Stimulated activated naive CD4-positive, alpha-beta T cell (primary cell): ENCODE results near the gene LRFN2.

Source experiments
- DNase-seq, 6 experiments: peaks; one replicate each; lab custom pipeline; 2025; lab: John Stamatoyannopoulos, UW

The LRFN2 gene

GRCh38 chr6:40377173-40377806, 209.9 kb downstream of the LRFN2 start:
- no peak for DNase-seq

DNA sequence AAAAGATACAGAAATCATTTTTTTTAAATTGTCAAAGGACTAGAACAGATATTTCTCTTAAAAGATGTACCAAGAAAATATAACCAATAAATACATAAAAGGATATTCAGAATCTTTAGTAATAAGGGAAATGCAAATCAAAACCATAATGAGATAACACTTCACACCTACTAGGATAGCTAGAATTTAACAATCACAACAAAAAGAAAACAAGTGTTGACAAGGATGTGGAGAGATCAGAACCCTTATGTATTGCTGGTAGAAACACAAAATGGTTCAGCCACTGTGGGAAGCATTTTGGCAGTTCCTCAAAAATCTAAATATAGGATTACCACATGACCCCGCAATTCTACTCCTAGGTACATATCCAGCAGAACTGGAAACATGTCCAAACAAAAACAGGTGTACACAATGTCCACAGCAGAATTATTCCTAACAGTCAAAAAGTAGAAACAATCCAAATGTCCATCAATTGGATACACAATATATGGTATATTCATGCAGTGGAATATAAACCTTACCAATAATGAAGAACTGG, 211.0 kb downstream of the LRFN2 start:
- DNase-seq = no peak

DNA sequence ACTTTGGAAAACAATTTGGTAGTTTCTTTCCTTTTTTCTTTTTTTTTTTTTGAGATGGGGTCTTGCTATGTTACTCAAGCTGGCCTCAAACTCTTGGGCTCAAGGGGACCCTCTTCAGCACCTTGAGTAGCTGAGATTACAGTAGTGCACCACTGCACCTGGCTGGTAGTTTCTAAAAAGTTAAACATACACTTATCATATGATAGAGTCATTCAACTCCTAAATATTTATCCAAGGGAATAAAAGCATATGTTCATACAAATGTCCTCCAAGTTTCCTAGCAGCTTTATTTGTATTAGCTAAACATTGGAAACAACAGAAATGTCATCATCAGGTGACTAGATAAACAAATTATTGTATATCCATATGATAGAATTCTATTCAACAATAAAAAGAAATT, 213.9 kb downstream of the LRFN2 start:
- no peak for DNase-seq

DNA sequence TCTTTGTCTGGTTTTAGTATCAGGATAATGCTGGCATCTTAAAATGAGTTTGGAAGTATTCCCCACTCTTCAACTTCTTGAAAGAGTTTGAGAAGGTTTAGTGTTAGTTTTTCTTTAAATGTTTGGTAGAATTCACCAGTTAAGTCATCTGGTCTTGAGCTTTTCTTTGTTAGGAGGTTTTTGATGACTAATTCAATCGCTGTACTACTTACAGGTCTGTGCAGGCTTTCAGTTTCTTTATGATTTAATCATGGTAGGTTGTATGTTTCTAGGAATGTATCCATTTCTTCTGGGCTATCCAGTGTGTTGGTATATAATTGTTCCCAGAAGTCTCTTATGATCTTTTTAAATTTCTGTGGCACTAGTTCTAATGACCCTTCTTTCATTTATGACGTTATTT, 215.5 kb downstream of the LRFN2 start:
- no peak for DNase-seq

- DNase-seq = no peak
Measured at GRCh38 chr6:40371095-40371494, 216.1 kb downstream of the LRFN2 start.

DNA sequence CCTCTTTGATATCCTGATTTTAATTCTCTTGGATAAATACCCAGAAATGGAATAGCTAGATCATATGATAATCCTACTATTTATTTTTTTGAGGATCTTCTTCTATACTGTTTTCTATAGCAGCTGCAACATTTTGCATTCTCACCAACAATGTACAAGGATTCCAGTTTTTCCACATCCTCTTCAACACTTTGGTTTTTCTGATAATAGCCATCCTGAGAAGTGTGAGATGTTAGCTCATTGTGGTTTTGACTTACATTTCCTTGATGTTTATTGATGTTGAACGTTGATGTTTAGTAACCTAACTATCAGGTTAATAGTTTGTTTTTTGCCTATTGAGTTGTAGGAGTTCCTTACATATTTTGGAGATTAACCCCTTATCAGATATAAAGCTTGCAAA, 217.3 kb downstream of the LRFN2 start:
- no peak for DNase-seq

- no peak for DNase-seq
Measured at GRCh38 chr6:40369042-40369441, 218.1 kb downstream of the LRFN2 start.

- DNase-seq = no peak
Measured at GRCh38 chr6:40362859-40363258, 224.3 kb downstream of the LRFN2 start.

DNA sequence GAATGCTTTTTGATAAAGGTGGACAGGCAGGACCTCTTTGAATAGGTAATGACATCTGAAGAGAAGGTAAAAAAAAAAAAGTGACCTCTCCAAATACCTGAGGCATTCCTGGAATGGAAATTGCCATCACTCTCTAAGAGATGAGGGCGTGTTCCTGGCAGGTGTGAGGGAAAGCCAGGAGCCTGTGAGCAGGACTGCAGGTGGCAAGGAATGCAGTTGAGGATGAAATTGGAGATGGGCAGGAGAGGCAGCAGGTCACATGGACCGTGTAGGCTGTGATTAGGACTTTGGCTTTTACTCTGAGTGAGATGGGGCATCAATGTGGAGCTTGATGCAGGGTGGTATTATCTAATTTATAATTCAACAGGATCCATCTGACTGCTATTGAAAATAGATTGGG, 227.4 kb downstream of the LRFN2 start:
- no peak for DNase-seq

GRCh38 chr6:40358473-40359460, 228.4 kb downstream of the LRFN2 start:
- no peak for DNase-seq

DNA sequence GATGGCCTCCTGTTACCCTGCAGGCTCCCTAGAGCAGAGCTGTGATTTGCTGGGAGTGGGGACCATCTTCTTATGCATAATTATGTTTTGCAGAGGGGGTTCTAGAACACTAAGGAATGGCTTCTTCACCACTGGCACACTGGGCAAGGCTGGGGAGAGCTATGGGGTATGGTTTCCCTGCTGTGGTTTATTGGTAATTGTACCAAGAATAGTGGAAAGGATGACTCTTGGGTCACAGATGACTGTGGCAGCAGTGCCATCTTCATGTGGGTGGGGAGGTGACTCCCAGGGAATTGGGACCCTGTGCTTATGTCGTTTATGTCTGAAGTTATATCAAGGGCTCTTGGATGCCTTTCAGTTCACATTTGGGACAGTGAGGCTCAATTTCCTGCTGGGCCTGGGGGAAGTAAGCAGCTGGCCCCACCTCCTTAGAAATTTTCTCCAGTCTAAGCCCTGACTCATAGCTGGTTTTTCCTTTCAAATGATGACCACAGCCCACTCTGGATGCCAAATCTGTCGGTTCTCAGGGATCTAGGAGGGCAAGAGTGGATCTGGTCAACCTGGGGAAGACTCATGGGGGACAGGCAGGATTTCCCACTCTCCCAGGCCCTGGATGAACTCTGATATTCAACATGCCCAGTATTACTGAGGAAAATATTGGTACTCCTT, 230.8 kb downstream of the LRFN2 start:
- no peak for DNase-seq

GRCh38 chr6:40355532-40355931, 231.6 kb downstream of the LRFN2 start:
- no peak for DNase-seq

GRCh38 chr6:40355066-40355465, 232.1 kb downstream of the LRFN2 start:
- DNase-seq = no peak

GRCh38 chr6:40353967-40354452, 233.2 kb downstream of the LRFN2 start:
- DNase-seq = no peak

DNA sequence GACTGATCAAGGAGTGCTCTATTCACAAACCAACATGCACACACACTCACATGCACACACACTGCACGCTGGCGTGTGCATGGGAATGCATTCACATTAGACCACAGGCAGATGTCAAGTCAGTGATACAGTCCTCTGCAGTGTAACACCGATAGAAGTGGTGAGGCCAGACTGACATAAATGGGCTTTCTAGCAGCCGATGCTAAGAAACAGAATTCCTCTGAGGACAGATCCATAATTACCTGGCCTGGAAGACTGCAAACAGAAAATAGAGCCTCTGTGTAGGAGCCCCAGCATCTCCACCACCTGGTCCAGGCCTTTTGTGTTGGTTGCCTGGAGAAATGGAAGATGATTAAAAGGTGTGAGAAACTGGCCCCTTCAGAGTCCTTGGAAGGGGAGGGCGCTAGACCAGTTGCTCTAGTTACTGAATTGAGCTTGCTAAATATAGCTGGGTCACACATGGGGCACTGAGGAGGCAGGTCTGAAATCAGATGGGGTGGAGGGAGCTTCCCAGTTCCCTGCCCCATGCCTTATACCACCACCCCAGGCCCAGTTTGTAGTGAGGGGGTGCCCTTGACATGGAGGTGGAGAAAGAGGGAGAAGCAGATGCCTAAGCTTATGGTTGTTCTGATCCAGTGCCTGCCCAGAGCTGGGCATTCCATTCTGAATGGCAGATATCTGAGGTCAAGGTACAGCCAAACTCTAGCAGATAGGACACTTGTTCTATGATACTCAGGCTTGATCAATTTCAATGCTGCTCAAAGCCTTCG, 233.8 kb downstream of the LRFN2 start:
- DNase-seq = no peak

- DNase-seq = no peak
Measured at GRCh38 chr6:40352527-40353170, 234.5 kb downstream of the LRFN2 start.

GRCh38 chr6:40352006-40352405, 235.2 kb downstream of the LRFN2 start:
- no peak for DNase-seq

DNA sequence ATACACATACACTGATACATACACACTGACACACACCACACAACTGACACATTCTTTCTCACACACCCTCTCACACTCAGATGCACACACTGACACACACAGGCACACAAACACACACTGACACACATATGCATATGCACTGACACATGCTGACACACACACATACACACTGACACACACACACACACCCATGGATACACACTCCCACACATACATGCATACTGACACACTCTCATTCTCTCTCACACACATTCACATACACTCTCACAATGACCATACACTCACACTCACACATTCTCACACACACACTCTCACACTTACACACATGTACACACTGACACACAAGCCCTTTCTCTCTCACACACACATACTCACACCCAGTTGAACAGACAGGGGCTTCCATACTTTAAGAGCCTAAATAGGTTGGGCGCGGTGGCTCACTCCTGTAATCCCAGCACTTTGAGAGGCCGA, 236.4 kb downstream of the LRFN2 start:
- DNase-seq = no peak

GRCh38 chr6:40349901-40350746, 237.0 kb downstream of the LRFN2 start:
- no peak for DNase-seq
